Tibial nerve (tissue), 4 donors: Measurements from ENCODE around the gene GNAI3. TPM values are rescaled to one million over a fixed set of nuclear protein-coding genes. Genes with fewer than 3 reads are reported as not detected.

ENCODE experiments used
- DNase-seq, 2 donors: peaks; one replicate each; pipeline ENCODE4 v3.0.0-alpha.2; 2019; ENCODE audit warnings: low spot score in 2 of 2
- H3K27ac ChIP-seq, 4 donors: fragments of 200-600 bp; sonication (generic) in 3 of 4; one replicate each; pipeline ENCODE4 v1.5.1; 2017 to 2019; ENCODE audit warnings: mild to moderate bottlenecking in 1 of 4
- H3K27me3 ChIP-seq, 2 donors: fragments of 200-600 bp; sonication (generic) in 1 of 2; one replicate each; pipeline versions ENCODE4 v1.5.1 to v1.6.0; 2017 to 2019
- H3K36me3 ChIP-seq, 3 donors: fragments of 200-600 bp; sonication (generic); one replicate each; pipeline ENCODE4 v1.5.1; 2018 to 2019
- H3K4me1 ChIP-seq, 4 donors: fragments of 200-600 bp; sonication (generic) in 3 of 4; one replicate each; pipeline ENCODE4 v1.5.1; 2017 to 2019
- H3K4me3 ChIP-seq, 4 donors: fragments of 200-600 bp; sonication (generic) in 3 of 4; one replicate each; pipeline ENCODE4 v1.5.1; 2017 to 2019; ENCODE audit warnings: mild to moderate bottlenecking in 1 of 4, moderate library complexity in 1 of 4
- H3K9me3 ChIP-seq, 4 donors: fragments of 200-600 bp; sonication (generic) in 3 of 4; one replicate each; pipeline ENCODE4 v1.5.1; 2017 to 2019
- EP300 ChIP-seq, 2 donors: sonication (generic); formaldehyde crosslinking; IDR thresholded peaks; one replicate each; pipeline ENCODE4 v1.6.1; 2017; ENCODE audit warnings: antibody characterized with exemption in 2 of 2, mild to moderate bottlenecking in 1 of 2
- POLR2A ChIP-seq, 2 donors: fragments of 450-650 bp; IDR thresholded peaks; one replicate each; pipeline ENCODE4 v1.6.1; 2017; ENCODE audit warnings: antibody characterized with exemption in 2 of 2, mild to moderate bottlenecking in 2 of 2, moderate library complexity in 2 of 2
- WGBS, 2 donors: methylation state at CpG; one replicate each; pipeline ENCODE4 v1.1.5; 2018; 5-methylcytosine and 5-hydroxymethylcytosine counted together
- total RNA-seq, 4 donors: library from RNA; depleted of rRNA; stranded (reverse); fragments of >200 nt; gene quantifications; one replicate each; pipeline ENCODE4 v1.1.0, GENCODE V29; 2016
- TF ChIP-seq, protein P1 (sequence below), 5 experiments: fragments of 200-600 bp in 3 of 5; fragments of 450-650 bp in 2 of 5; sonication (generic) in 3 of 5; IDR thresholded peaks; one replicate each; pipeline ENCODE4 v1.5.1; 2016 to 2019; ENCODE audit warnings: antibody characterized with exemption in 5 of 5, mild to moderate bottlenecking in 3 of 5, moderate library complexity in 2 of 5

GNAI3 gene
- total RNA-seq, 4 donors from 2014 or later = 4.0 to 6.3 (median 5.1) TPM

GRCh38 chr1:109578947-109579443 lies 30.6 kb downstream of the GNAI3 start:
- no peak overlapping the region for H3K4me3 ChIP-seq
- DNase-seq = no peak
- TF ChIP-seq EP300 (IDR thresholded peaks at IDR 0.05) (no peak), POLR2A (IDR thresholded peaks at IDR 0.05) (no peak)
- TF ChIP-seq, protein P1, sequence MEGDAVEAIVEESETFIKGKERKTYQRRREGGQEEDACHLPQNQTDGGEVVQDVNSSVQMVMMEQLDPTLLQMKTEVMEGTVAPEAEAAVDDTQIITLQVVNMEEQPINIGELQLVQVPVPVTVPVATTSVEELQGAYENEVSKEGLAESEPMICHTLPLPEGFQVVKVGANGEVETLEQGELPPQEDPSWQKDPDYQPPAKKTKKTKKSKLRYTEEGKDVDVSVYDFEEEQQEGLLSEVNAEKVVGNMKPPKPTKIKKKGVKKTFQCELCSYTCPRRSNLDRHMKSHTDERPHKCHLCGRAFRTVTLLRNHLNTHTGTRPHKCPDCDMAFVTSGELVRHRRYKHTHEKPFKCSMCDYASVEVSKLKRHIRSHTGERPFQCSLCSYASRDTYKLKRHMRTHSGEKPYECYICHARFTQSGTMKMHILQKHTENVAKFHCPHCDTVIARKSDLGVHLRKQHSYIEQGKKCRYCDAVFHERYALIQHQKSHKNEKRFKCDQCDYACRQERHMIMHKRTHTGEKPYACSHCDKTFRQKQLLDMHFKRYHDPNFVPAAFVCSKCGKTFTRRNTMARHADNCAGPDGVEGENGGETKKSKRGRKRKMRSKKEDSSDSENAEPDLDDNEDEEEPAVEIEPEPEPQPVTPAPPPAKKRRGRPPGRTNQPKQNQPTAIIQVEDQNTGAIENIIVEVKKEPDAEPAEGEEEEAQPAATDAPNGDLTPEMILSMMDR (IDR thresholded peaks at IDR 0.05) = no peak
- peaks cover 4 to 74% (median 6%) of the 10 kb centered on the region in 3 donors for H3K36me3 ChIP-seq
- no peaks in the 10 kb centered on the region for H3K4me1 ChIP-seq
- H3K27ac ChIP-seq = no peak overlapping the region
- no peaks in the 10 kb centered on the region for H3K27me3 ChIP-seq
- H3K9me3 ChIP-seq = no peaks in the 10 kb centered on the region
- WGBS, 2 donors = 74 to 82% methylated on average over 3 of the region's 3 CpGs

GRCh38 chr1:109579491-109579890 lies 31.1 kb downstream of the GNAI3 start:
- H3K27ac ChIP-seq = no peak overlapping the region
- DNase-seq = no peak
- H3K4me3 ChIP-seq = no peak overlapping the region
- peaks cover 4 to 79% (median 6%) of the 10 kb centered on the region in 3 donors for H3K36me3 ChIP-seq
- H3K9me3 ChIP-seq = no peaks in the 10 kb centered on the region
- WGBS, 2 donors = 63 to 70% methylated on average over 1 of the region's 1 CpG
- TF ChIP-seq POLR2A (IDR thresholded peaks at IDR 0.05) (no peak), EP300 (IDR thresholded peaks at IDR 0.05) (no peak)
- TF ChIP-seq, protein P1 (IDR thresholded peaks at IDR 0.05) = no peak
- H3K27me3 ChIP-seq = no peaks in the 10 kb centered on the region
- no peaks in the 10 kb centered on the region for H3K4me1 ChIP-seq

GRCh38 chr1:109582021-109582420 lies 33.6 kb downstream of the GNAI3 start:
- TF ChIP-seq EP300 (IDR thresholded peaks at IDR 0.05) (no peak), POLR2A (IDR thresholded peaks at IDR 0.05) (no peak)
- TF ChIP-seq, protein P1 (IDR thresholded peaks at IDR 0.05) = no peak
- 85 to 87% methylated on average over 2 of the region's 2 CpGs for WGBS, 2 donors

GRCh38 chr1:109584766-109585165 lies 36.4 kb downstream of the GNAI3 start:
- Histone ChIP-seq H3K27me3 (no peaks in the 10 kb centered on the region), H3K9me3 (no peaks in the 10 kb centered on the region), H3K27ac (no peak overlapping the region), H3K36me3 (peaks cover 8 to 97% (median 19%) of the 10 kb centered on the region in 3 donors), H3K4me3 (no peak overlapping the region), H3K4me1 (no peaks in the 10 kb centered on the region)
- WGBS, 2 donors = 78 to 82% methylated on average over 1 of the region's 1 CpG
- TF ChIP-seq EP300 (IDR thresholded peaks at IDR 0.05) (no peak), POLR2A (IDR thresholded peaks at IDR 0.05) (no peak)
- TF ChIP-seq, protein P1 (IDR thresholded peaks at IDR 0.05) = no peak
- no peak for DNase-seq

More at GRCh38 chr1:109582021-109582420, 33.6 kb downstream of the GNAI3 start:
- peaks cover 5 to 81% (median 15%) of the 10 kb centered on the region in 3 donors for H3K36me3 ChIP-seq
- H3K9me3 ChIP-seq = no peaks in the 10 kb centered on the region
- no peak overlapping the region for H3K4me3 ChIP-seq
- no peaks in the 10 kb centered on the region for H3K4me1 ChIP-seq
- H3K27ac ChIP-seq = no peak overlapping the region
- no peak for DNase-seq
- no peaks in the 10 kb centered on the region for H3K27me3 ChIP-seq

- no peaks in the 10 kb centered on the region for H3K27me3 ChIP-seq
- no peak for TF ChIP-seq EP300 (IDR thresholded peaks at IDR 0.05)
- TF ChIP-seq, protein P1 (IDR thresholded peaks at IDR 0.05) = no peak
- TF ChIP-seq POLR2A (IDR thresholded peaks at IDR 0.05) = no peak
- H3K27ac ChIP-seq = no peak overlapping the region
- no peak for DNase-seq
- H3K9me3 ChIP-seq = no peaks in the 10 kb centered on the region
- H3K4me1 ChIP-seq = no peaks in the 10 kb centered on the region
- H3K4me3 ChIP-seq = no peak overlapping the region
- peaks cover 8 to 97% (median 13%) of the 10 kb centered on the region in 3 donors for H3K36me3 ChIP-seq
- 90% methylated on average over 3 of the region's 3 CpGs for WGBS, 2 donors
Measured at GRCh38 chr1:109586055-109586454, 37.6 kb downstream of the GNAI3 start.
